H1 (cell line): ENCODE data around the gene CYP46A1. TPM values are rescaled to one million over a fixed set of nuclear protein-coding genes. Genes with fewer than 3 reads are reported as not detected.

ENCODE experiments used
- CTCF ChIA-PET: fragments of 300-600 bp; sonication (Branson Sonifier 250); formaldehyde crosslinking; loops from one replicate; lab custom pipeline; 2021; ENCODE audit not compliant: partially characterized antibody; lab: Charles Lee
- POLR2A ChIA-PET: fragments of 300-600 bp; sonication (Branson Sonifier 250); formaldehyde crosslinking; loops from one replicate; lab custom pipeline; 2021; ENCODE audit warnings: inconsistent platforms; ENCODE audit not compliant: partially characterized antibody; lab: Charles Lee
- DNase-seq, 2 experiments: peaks; one replicate each; pipeline versions ENCODE4 v3.0.0 to v3.0.0-alpha.2; 2010 to 2022; ENCODE audit warnings: low spot score in 2 of 2, low read depth in 1 of 2, mixed read lengths in 1 of 2
- FAIRE-seq: peaks from 2 replicates; lab custom pipeline; 2011; peaks lifted over from hg19 to GRCh38; lab: Jason Lieb, UNC
- H2AFZ ChIP-seq: 2 replicates; pipeline ENCODE4 v1.8.1; 2012; ENCODE audit warnings: low read length, inconsistent platforms
- H2AK5ac ChIP-seq: 2 replicates; pipeline ENCODE4 v1.6.1; 2013; ENCODE audit warnings: low read depth, low read length
- H2BK120ac ChIP-seq: replicated peaks from 2 replicates; pipeline ENCODE3; 2013; ENCODE audit warnings: low read depth, low read length, inconsistent platforms
- H2BK12ac ChIP-seq: 2 replicates; pipeline ENCODE4 v1.6.1; 2013; ENCODE audit warnings: low read depth, low read length
- H2BK15ac ChIP-seq: 2 replicates; pipeline ENCODE4 v1.6.1; 2013; ENCODE audit warnings: low read length
- H2BK20ac ChIP-seq: 2 replicates; pipeline ENCODE4 v1.6.1; 2013; ENCODE audit warnings: low read length
- H2BK5ac ChIP-seq: 2 replicates; pipeline ENCODE4 v1.6.1; 2013; ENCODE audit warnings: low read depth, low read length
- H3K14ac ChIP-seq: 2 replicates; pipeline ENCODE4 v1.6.1; 2013; ENCODE audit warnings: inconsistent platforms; ENCODE audit not compliant: insufficient read length
- H3K18ac ChIP-seq: 2 replicates; pipeline ENCODE4 v1.6.1; 2013; ENCODE audit warnings: low read length; ENCODE audit errors: extremely low read depth
- H3K23ac ChIP-seq: 2 replicates; pipeline ENCODE4 v1.6.1; 2013; ENCODE audit warnings: inconsistent platforms; ENCODE audit not compliant: insufficient read length
- H3K23me2 ChIP-seq: 2 replicates; pipeline ENCODE4 v1.6.1; 2013; ENCODE audit warnings: low read depth, low read length
- H3K27ac ChIP-seq: 2 replicates; pipeline ENCODE4 v1.6.1; 2011; ENCODE audit warnings: low read depth, low read length, inconsistent platforms
- H3K27me3 ChIP-seq, 4 experiments: replicated peaks in 1 of 4; 1 replicate in 1 of 4; 2 replicates in 3 of 4; pipeline versions ENCODE4 v1.6.1 to v1.8.1; 2011 to 2013; ENCODE audit warnings: low read length in 3 of 4, mild to moderate bottlenecking in 3 of 4, inconsistent platforms in 2 of 4, mixed read lengths in 2 of 4, moderate library complexity in 1 of 4; ENCODE audit not compliant: control insufficient read depth in 3 of 4, insufficient read depth in 3 of 4; ENCODE audit errors: extremely low read depth in 1 of 4
- H3K36me3 ChIP-seq, 4 experiments: 2 replicates each; pipeline versions ENCODE4 v1.6.1 to v1.8.1; 2011 to 2013; ENCODE audit warnings: mild to moderate bottlenecking in 4 of 4, low read length in 3 of 4, moderate library complexity in 2 of 4, control low read depth in 1 of 4, inconsistent platforms in 1 of 4; ENCODE audit not compliant: insufficient read depth in 4 of 4, control insufficient read depth in 2 of 4
- H3K4ac ChIP-seq: replicated peaks from 2 replicates; pipeline ENCODE3; 2013; ENCODE audit warnings: low read length, low read depth, mixed read lengths, inconsistent platforms; ENCODE audit not compliant: insufficient read length
- H3K4me1 ChIP-seq, 4 experiments: replicated peaks in 1 of 4; 1 replicate in 1 of 4; 2 replicates in 3 of 4; pipeline versions ENCODE4 v1.6.1 to v1.8.1; 2011 to 2013; ENCODE audit warnings: low read length in 3 of 4, inconsistent platforms in 2 of 4, mixed read lengths in 1 of 4; ENCODE audit not compliant: insufficient read depth in 4 of 4, control insufficient read depth in 3 of 4
- H3K4me2 ChIP-seq, 2 experiments: 2 replicates each; pipeline versions ENCODE4 v1.6.1 to v1.8.1; 2011 to 2013; ENCODE audit warnings: low read depth in 2 of 2, low read length in 2 of 2, control low read depth in 1 of 2, inconsistent platforms in 1 of 2, mild to moderate bottlenecking in 1 of 2; ENCODE audit not compliant: insufficient read depth in 1 of 2
- H3K4me3 ChIP-seq, 4 experiments: fragments of 200-600, 300-600 bp in 1 of 4; sonication (generic), shearing (Covaris generic), sonication (Bioruptor Twin) in 1 of 4; 2 replicates each; pipeline versions ENCODE4 v1.5.1 to v1.8.1; 2011 to 2016; ENCODE audit warnings: low read length in 4 of 4, low read depth in 3 of 4, control low read depth in 2 of 4, inconsistent platforms in 2 of 4, mild to moderate bottlenecking in 2 of 4, mixed read lengths in 1 of 4, moderate library complexity in 1 of 4; ENCODE audit not compliant: insufficient read depth in 2 of 4; ENCODE audit errors: extremely low read depth in 1 of 4
- H3K56ac ChIP-seq: replicated peaks from 2 replicates; pipeline ENCODE3; 2013; ENCODE audit warnings: low read depth, mild to moderate bottlenecking, mixed read lengths, low read length, inconsistent platforms; ENCODE audit not compliant: insufficient read length
- H3K79me1 ChIP-seq: 2 replicates; pipeline ENCODE4 v1.6.1; 2013; ENCODE audit warnings: low read depth, low read length, control low read depth
- H3K79me2 ChIP-seq, 2 experiments: 2 replicates each; pipeline versions ENCODE4 v1.6.1 to v1.8.1; 2012 to 2013; ENCODE audit warnings: low read length in 2 of 2, mild to moderate bottlenecking in 2 of 2, inconsistent platforms in 1 of 2; ENCODE audit not compliant: insufficient read depth in 2 of 2, control insufficient read depth in 1 of 2
- H3K9ac ChIP-seq, 4 experiments: replicated peaks in 1 of 4; 1 replicate in 1 of 4; 2 replicates in 3 of 4; pipeline versions ENCODE4 v1.6.1 to v1.8.1; 2011 to 2013; ENCODE audit warnings: low read depth in 3 of 4, low read length in 3 of 4, control low read depth in 2 of 4, mild to moderate bottlenecking in 2 of 4, moderate library complexity in 2 of 4, inconsistent platforms in 1 of 4; ENCODE audit errors: extremely low read depth in 1 of 4
- H3K9me3 ChIP-seq, 2 experiments: 2 replicates each; pipeline versions ENCODE4 v1.6.1 to v1.8.1; 2012 to 2013; ENCODE audit warnings: mild to moderate bottlenecking in 2 of 2, moderate library complexity in 2 of 2, control low read depth in 1 of 2, inconsistent platforms in 1 of 2, low read depth in 1 of 2, low read length in 1 of 2, mixed read lengths in 1 of 2; ENCODE audit not compliant: insufficient read depth in 2 of 2
- H4K20me1 ChIP-seq, 2 experiments: replicated peaks in 1 of 2; 2 replicates each; pipeline versions ENCODE3 to v1.8.1; 2011 to 2013; ENCODE audit warnings: inconsistent platforms in 2 of 2, low read length in 2 of 2, mild to moderate bottlenecking in 1 of 2; ENCODE audit not compliant: insufficient read depth in 2 of 2, control insufficient read depth in 1 of 2
- H4K5ac ChIP-seq: 2 replicates; pipeline ENCODE4 v1.6.1; 2013; ENCODE audit warnings: low read length, low read depth, mixed read lengths, inconsistent platforms; ENCODE audit not compliant: insufficient read length
- H4K8ac ChIP-seq: 2 replicates; pipeline ENCODE4 v1.8.0; 2013; ENCODE audit warnings: mild to moderate bottlenecking, moderate library complexity, low read length, inconsistent platforms; ENCODE audit not compliant: insufficient read depth; ENCODE audit errors: extremely low read depth
- H4K91ac ChIP-seq: replicated peaks from 2 replicates; pipeline ENCODE3; 2013; ENCODE audit warnings: low read length, mixed read lengths, inconsistent platforms; ENCODE audit not compliant: insufficient read length
- CBX5 ChIP-seq: fragments of 300-800, 300-1000 bp; sonication (generic); IDR thresholded peaks from 2 replicates; pipeline ENCODE4 v1.7.1; 2016; ENCODE audit warnings: antibody characterized with exemption, low read length, low read depth
- E2F6 ChIP-seq: IDR thresholded peaks from 2 replicates; pipeline ENCODE4 v1.6.1; 2012; ENCODE audit warnings: inconsistent platforms
- EGR1 ChIP-seq: IDR thresholded peaks from 2 replicates; pipeline ENCODE4 v1.6.1; 2011; ENCODE audit warnings: low read depth, low read length, borderline replicate concordance
- GTF2F1 ChIP-seq: IDR thresholded peaks from 2 replicates; pipeline ENCODE4 v1.6.1; 2012; ENCODE audit warnings: low read depth, low read length, improper control_type of control experiment, borderline replicate concordance
- KDM5A ChIP-seq: fragments of 200-600 bp; IDR thresholded peaks from 2 replicates; pipeline ENCODE4 v1.7.1; 2012; ENCODE audit warnings: mild to moderate bottlenecking, low read length, inconsistent platforms, mixed read lengths
- MAFK ChIP-seq: IDR thresholded peaks from 2 replicates; pipeline ENCODE4 v1.6.1; 2012; ENCODE audit warnings: low read depth, mild to moderate bottlenecking, improper control_type of control experiment, low read length
- POLR2A ChIP-seq, 2 experiments: IDR thresholded peaks; 1 replicate in 1 of 2; 2 replicates in 1 of 2; pipeline ENCODE4 v1.6.1; 2011; ENCODE audit warnings: low read depth in 2 of 2, low read length in 2 of 2, mild to moderate bottlenecking in 2 of 2; ENCODE audit errors: control extremely low read depth in 1 of 2
- RNF2 ChIP-seq: fragments of 200-900, 300-1000 bp; sonication (generic); IDR thresholded peaks from 2 replicates; pipeline ENCODE4 v1.7.1; 2016; ENCODE audit warnings: borderline replicate concordance, low read depth, mild to moderate bottlenecking, antibody characterized with exemption, low read length; ENCODE audit not compliant: poor library complexity, severe bottlenecking; ENCODE audit errors: missing control alignments
- SP1 ChIP-seq: IDR thresholded peaks from 2 replicates; pipeline ENCODE4 v1.6.1; 2011; ENCODE audit warnings: low read depth, low read length
- WGBS, 2 experiments: shearing (Covaris generic) in 1 of 2; methylation state at CpG; one replicate each; pipeline versions ENCODE4 v1.1.6 to v1.1.7; 2013 to 2015; ENCODE audit warnings: low lambda C conversion rate in 2 of 2, mixed read lengths in 2 of 2, inconsistent platforms in 1 of 2, low coverage in 1 of 2, missing lambda C conversion rate in 1 of 2; ENCODE audit not compliant: insufficient replicate concordance in 2 of 2, insufficient coverage in 1 of 2, insufficient read length in 1 of 2; ENCODE audit errors: extremely low coverage in 1 of 2, missing lambda C conversion rate in 1 of 2; 5-methylcytosine and 5-hydroxymethylcytosine counted together
- polyA plus RNA-seq, 7 experiments: library from polyadenylated mRNA; depleted of rRNA in 3 of 7; stranded (reverse) in 5 of 7; unstranded in 2 of 7; fragments of >200 nt in 5 of 7; fragments of 200-250 nt in 2 of 7; gene quantifications; 1 replicate in 5 of 7; 2 replicates in 1 of 7; 4 replicates in 1 of 7; pipeline versions ENCODE4 v1.2.1 to v1.2.3, GENCODE V29; 2011 to 2013; ENCODE audit warnings: missing spikeins in 2 of 7, mixed read lengths in 2 of 7
- total RNA-seq: library from RNA; stranded (reverse); fragmentation: NEBNext Ultra II Directional; extraction: Animal tissue kit (Norgen Biotek cat#: 25700); gene quantifications from 2 replicates; pipeline ENCODE4 v1.2.1, GENCODE V29; 2021

The CYP46A1 gene
- total and polyA plus RNA-seq, 2 of the 8 experiments (the other 6 are each of a cell fraction or from before 2014, with no cell fraction given): 0.41 to 1.3 TPM

GRCh38 chr14:99670361-99671234, 13.5 kb upstream of the CYP46A1 start:
- no peak overlapping the region for H2AFZ ChIP-seq
- H3K4me2 ChIP-seq: peak overlapping the region in 1 of 2 experiments; percentile 44; a peak in 1 of 4 replicates
- FAIRE-seq (no peak), DNase-seq (no peak)
- H2BK20ac ChIP-seq: no peak overlapping the region
- H3K4ac ChIP-seq: no peak overlapping the region
- H2BK15ac ChIP-seq: no peak overlapping the region
- H3K9me3 ChIP-seq: no peaks in the 10 kb centered on the region
- H3K27me3 ChIP-seq: no peaks in the 10 kb centered on the region
- H3K9ac ChIP-seq: no peak overlapping the region
- peak overlapping the region; percentile 56 for H4K91ac ChIP-seq
- no peak overlapping the region for H3K23ac ChIP-seq
- no peak overlapping the region for H3K4me3 ChIP-seq
- no peaks in the 10 kb centered on the region for H3K23me2 ChIP-seq
- H2BK120ac ChIP-seq: no peak overlapping the region
- H2AK5ac ChIP-seq: no peak overlapping the region
- no peak overlapping the region for H3K14ac ChIP-seq
- H4K20me1 ChIP-seq: no peaks in the 10 kb centered on the region
- no peak overlapping the region for H3K27ac ChIP-seq
- CTCF ChIA-PET: interaction anchor here (0.6 to 2.8 kb wide), 5 partner anchors 13 to 26 kb away, joined by 3 to 13 read pairs (median 3); partner anchors contain the start of gene HHIPL1
- 81% methylated on average over 14 of the region's 14 CpGs; no CpG with 5 or more reads in 1 of the 2 experiments for WGBS, 2 experiments
- no peak overlapping the region for H4K8ac ChIP-seq
- no peak overlapping the region for H3K56ac ChIP-seq
- H2BK12ac ChIP-seq: peak overlapping the region; percentile 84
- no peaks in the 10 kb centered on the region for H3K79me2 ChIP-seq
- H3K79me1 ChIP-seq: no peaks in the 10 kb centered on the region
- no peaks in the 10 kb centered on the region for H3K36me3 ChIP-seq
- no peak overlapping the region for H3K18ac ChIP-seq
- no peak overlapping the region for H4K5ac ChIP-seq
- POLR2A ChIA-PET: interaction anchor here (0.7 to 2.4 kb wide), 3 partner anchors 9 to 54 kb away, joined by 3 to 7 read pairs (median 4); no protein-coding TSS in a partner anchor
- no peak overlapping the region for H2BK5ac ChIP-seq
- H3K4me1 ChIP-seq: peaks cover 15 to 40% (median 30%) of the 10 kb centered on the region in 4 experiments
- TF ChIP-seq MAFK (0 out of 2 replicates have a peak, but pooled peaks have one; percentile 59), EGR1 (no peak), RNF2 (no peak), POLR2A (IDR thresholded peaks at IDR 0.05; ENCODE audit: control extremely low read depth in 1 of 2, low read depth in 2 of 2, low read length in 2 of 2) (no peak), SP1 (no peak), CBX5 (no peak), GTF2F1 (no peak), E2F6 (no peak), KDM5A (no peak)
